Bronchial epithelial cell (primary cell): Measurements from ENCODE around the gene TYMS. TPM values are rescaled to one million over a fixed set of nuclear protein-coding genes. Genes with fewer than 3 reads are reported as not detected.

Experiments used
- DNase-seq: peaks from one replicate; pipeline ENCODE4 v3.0.0-alpha.2; 2010; ENCODE audit warnings: low read depth
- FAIRE-seq: peaks from 2 replicates; lab custom pipeline; 2011; peaks lifted over from hg19 to GRCh38; lab: Jason Lieb, UNC
- H3K27me3 ChIP-seq: 2 replicates; pipeline ENCODE4 v1.5.1; 2011; ENCODE audit warnings: low read length; ENCODE audit not compliant: control insufficient read depth, insufficient read depth
- H3K36me3 ChIP-seq: 2 replicates; pipeline ENCODE4 v1.5.1; 2011; ENCODE audit warnings: low read length; ENCODE audit not compliant: control insufficient read depth, insufficient read depth
- H3K4me3 ChIP-seq: 2 replicates; pipeline ENCODE4 v1.5.1; 2011; ENCODE audit warnings: mild to moderate bottlenecking, low read depth, low read length, control low read depth
- CTCF ChIP-seq: IDR thresholded peaks from 2 replicates; pipeline ENCODE4 v1.5.1; 2011; ENCODE audit warnings: mild to moderate bottlenecking, moderate library complexity, low read length, control low read depth, inconsistent platforms; ENCODE audit not compliant: insufficient read depth, severe bottlenecking
- total RNA-seq: library from RNA; depleted of rRNA; stranded (reverse); fragments of >200 nt; gene quantifications from 2 replicates; pipeline ENCODE4 v1.2.1, GENCODE V29; 2014

TYMS gene
- total RNA-seq, 1 donor from 2014 or later = 5.5 TPM

DNA sequence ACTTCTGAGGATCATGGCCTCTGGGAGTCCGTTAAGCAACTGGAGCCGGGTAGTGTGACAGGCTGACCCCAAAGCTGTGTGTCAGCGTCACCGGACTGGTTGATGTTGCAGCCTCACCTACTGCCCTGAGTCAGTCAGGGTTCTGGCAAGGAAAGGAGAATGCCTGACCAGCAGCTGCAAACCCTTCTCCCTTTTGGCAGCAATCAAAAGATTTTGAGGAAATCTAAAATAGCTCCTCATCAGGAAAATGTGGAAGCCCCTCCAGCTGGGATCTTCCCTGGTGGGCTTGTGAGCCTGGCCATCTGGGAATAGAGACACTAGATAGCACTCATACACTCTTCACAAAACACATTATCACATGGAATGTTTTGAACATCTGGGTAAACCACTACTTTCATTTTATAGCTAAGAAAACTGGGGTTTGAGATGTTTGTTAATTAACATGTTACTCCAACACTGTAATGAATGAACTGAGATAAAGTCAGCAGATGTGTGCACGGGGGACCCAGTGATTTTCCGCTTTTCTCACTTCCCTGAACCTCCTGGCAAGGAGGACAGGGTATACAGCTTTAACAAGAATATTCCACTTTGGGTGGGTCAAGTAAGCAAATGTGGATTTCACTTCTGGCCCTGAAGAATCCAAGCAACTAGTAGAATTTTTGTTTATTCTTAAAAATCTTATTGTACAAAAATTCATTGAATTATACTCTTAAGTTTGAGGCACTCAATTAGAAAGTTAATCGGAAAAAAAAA is 36.0 kb upstream of the TYMS start:
- H3K36me3 ChIP-seq = no peaks in the 10 kb centered on the region
- H3K27me3 ChIP-seq = no peaks in the 10 kb centered on the region
- no peak for FAIRE-seq
- TF ChIP-seq CTCF = no peak
- H3K4me3 ChIP-seq = no peak overlapping the region
- no peak for DNase-seq

DNA sequence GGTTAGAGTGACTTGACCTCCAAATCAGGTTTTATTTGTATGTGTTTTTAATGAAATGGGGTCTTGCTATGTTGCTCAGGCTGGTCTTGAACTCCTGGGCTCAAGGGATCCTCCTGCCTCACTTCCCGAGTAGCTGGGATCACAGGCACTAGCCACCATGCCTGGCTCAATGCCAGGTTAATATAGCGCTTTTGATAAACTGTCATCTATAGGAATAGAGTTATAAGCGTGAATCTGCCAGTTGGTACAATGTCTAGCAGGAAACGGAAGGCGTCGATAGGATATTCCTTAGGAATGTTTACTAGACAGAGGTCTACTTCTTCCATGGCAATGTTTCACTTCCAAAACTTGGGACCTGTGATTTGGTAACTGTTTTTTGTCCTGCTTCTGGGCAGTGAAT is 35.2 kb upstream of the TYMS start:
- no peak for TF ChIP-seq CTCF
- DNase-seq (no peak), FAIRE-seq (no peak)
- Histone ChIP-seq H3K27me3 (no peaks in the 10 kb centered on the region), H3K36me3 (no peaks in the 10 kb centered on the region), H3K4me3 (no peak overlapping the region)

- TF ChIP-seq CTCF = peak; percentile 56
- H3K36me3 ChIP-seq = no peaks in the 10 kb centered on the region
- no peak overlapping the region for H3K4me3 ChIP-seq
- H3K27me3 ChIP-seq = no peaks in the 10 kb centered on the region
- DNase-seq = peak; percentile 66
- FAIRE-seq = no peak
These were observed 33.5 kb upstream of the TYMS start for GRCh38 chr18:623761-624620.

GRCh38 chr18:627231-627630 is 30.2 kb upstream of the TYMS start:
- no peak for DNase-seq
- no peak overlapping the region for H3K4me3 ChIP-seq
- no peaks in the 10 kb centered on the region for H3K27me3 ChIP-seq
- H3K36me3 ChIP-seq = no peaks in the 10 kb centered on the region
- no peak for TF ChIP-seq CTCF
- no peak for FAIRE-seq

- Histone ChIP-seq H3K4me3 (no peak overlapping the region), H3K27me3 (no peaks in the 10 kb centered on the region), H3K36me3 (no peaks in the 10 kb centered on the region)
- DNase-seq (no peak), FAIRE-seq (no peak)
- no peak for TF ChIP-seq CTCF
These were observed 27.9 kb upstream of the TYMS start for GRCh38 chr18:629269-630150.
